Activated CD4-positive, alpha-beta T cell treated with anti-CD3 and anti-CD28 coated beads for 1 hour (primary cell): ENCODE data around the gene CRB1.

Source experiments
- DNase-seq: peaks from one replicate; pipeline ENCODE4 v3.0.0-alpha.2; 2020

The CRB1 gene

DNA sequence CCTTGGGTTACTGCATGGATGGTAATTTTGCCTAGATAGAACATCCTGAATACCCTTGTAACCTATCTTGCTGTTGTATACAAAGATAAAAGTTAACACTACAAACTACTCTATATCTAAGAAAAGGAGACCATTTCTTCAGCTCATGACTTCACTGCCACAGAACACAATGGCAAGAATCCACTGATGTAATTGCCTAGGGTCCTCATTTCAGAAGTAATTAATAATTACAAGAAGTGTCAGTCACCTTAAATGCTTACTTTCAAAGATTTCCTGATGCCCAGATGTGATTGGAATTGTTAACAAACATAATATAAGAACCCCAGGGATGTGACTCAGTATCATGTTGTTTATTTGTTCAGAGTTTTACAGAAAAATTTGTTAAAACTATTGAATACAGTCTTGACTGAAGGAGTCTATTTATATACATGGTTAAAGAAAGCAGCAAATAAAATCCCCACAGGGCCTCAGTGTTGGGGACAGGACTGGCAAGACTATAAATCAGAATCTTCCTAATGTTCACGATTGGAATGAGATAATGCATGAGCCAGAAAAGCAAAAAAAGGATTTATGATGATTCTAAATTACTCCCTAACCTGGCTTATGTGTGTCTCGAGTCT is 83.9 kb downstream of the CRB1 start:
- no peak for DNase-seq

DNA sequence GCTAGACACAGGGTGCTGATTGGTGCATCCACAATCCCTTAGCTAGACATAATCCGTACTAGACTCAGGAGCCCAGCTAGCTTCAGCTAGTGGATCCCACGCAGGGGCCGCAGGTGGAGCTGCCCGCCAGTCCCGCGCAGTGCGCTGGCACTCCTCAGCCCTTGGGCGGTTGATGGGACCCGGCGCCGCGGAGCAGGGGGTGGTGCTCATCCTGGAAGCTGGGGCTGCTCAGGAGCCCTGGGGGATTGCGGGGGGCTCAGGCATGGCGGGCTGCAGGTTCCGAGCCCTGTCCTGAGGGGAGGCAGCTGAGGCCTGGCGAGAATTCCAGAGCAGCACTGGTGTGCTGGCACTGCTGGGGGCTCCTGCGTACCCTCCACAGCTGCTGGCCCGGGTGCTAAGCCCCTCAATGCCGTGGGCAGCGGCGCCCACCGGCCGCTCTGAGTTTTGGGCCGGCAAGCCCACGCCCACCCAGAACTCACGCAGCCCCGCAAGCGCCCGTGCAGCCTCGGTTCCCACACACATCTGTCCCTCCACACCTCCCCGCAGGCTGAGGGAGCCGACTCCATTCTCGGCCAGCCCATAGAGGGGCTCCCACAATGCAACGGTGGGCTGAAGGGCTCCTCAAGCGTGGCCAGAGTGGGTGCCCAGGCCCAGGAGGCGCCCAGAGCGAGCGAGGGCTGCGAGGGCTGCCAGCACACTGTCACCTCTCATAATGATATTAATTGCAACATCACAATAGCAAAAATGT is 87.4 kb downstream of the CRB1 start:
- DNase-seq: no peak

DNA sequence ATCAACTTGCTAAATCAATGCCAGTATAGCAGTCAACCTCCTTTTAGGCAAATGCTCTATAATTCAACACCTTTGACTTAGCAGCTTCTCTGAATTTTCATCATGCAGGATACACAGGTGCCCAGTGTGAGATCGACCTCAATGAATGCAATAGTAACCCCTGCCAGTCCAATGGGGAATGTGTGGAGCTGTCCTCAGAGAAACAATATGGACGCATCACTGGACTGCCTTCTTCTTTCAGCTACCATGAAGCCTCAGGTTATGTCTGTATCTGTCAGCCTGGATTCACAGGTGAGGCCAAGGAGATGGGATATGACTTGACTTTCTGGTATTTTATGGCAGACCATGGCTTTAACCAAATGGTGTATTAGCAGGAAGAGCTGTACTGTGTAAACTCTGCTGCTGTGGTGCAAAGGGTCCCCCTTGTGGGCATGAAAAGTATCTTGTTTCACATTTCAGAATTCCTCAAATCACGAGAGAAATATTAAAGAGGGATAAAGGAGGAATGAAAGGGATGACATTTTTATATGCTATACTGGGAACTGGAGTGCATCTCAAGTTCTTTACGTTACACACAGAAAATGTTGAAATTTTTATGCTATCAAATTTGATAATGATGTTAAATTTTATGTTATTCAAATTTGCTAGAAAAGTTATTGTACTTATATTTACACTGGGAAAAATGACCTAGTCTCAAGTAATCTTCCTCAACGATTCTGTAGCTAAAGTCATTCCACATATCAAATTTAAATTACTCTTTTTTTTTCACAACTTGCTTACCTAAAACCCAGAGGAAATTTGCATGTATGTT is 88.9 kb downstream of the CRB1 start:
- no peak for DNase-seq

DNA sequence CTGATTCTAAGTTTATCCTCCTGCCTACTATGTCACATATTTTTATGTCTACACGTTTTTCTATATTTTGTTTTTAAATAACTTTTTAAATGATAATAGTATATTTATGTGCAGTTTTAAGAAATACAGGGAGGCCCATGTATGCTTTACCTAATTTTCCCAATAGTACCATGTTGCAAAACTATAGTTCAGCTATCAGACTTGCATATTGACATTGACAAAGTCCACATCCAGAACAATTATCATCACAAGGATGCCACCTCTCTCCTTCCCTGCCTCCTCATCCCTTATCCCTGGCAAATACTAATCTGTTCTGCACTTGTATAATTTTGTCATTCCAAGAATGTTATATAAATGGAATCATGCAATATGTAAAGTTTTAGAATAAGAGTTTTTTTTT is 90.9 kb downstream of the CRB1 start:
- no peak for DNase-seq

DNA sequence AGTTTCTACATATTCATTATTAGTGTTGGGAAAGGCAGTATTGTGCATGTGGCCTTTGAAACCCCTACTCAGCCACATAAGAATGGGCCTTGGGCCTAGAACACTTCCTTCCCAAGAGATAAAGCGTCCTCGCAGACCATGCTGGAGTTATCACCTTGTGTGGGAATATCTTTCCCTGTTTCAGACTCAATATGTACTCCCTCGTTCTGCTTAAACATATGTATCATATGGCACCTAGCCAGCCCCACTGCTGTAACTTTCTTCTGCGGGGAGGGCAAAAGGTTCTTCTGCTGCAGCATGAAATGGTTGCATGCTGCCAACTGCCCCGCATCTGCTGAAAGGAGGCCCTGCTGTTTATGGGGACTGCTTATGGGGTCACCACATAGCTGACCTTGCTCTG is 92.0 kb downstream of the CRB1 start:
- DNase-seq: no peak

DNA sequence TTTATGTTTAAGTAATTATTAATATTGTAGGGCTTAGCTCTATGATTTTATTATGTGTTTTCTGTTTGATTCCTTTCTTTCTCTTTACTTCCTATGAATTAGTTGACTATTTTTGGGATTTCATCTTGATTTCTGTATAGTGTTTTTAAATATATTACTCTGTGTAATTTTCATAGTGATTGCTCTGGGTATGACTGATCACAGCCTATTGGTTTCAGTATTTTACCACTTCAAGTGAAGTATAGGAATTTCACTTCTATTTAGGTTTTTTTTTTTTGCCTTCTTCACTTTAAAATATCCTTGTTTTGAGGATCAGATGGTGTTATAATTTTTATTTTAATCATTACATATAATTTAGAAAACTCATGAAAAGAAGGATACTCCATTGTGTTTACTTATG is 94.8 kb downstream of the CRB1 start:
- no peak for DNase-seq

DNA sequence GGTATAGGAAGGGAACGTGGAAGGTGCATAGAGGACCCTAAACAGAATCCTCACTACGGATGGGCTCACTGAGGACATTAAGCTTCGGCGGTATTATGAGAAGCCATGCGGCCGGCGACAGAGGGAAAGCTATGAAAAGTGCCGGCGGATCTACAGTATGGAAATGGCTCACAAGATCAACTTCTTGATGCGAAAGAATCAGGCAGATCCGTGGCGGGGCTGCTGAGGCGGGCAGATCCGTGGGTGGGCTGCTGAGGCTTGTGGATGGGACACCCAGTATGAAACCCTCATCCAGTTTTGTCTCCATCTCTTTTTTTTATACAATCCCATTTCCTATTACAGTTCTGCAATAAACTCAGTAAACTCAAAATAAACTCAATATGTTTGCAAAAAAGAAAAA is 95.8 kb downstream of the CRB1 start:
- DNase-seq: no peak

DNA sequence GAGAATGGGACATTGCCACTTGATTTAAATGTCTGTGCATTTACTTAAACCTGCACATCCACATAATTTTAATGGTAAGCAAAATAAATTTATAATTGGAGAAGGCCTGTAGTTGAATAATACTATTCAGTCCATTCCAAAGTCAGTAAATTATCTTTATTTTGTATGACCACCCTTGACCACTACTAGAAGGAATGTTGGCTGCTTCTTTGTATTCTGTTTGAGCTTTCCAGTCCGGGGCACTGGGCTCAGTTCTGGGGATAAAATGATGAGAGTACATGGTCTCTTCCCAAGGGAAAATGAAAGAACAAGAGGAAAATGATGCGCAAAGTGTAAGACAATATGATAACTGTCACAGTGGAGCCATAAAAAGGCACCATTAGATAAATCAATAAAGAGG is 98.9 kb downstream of the CRB1 start:
- DNase-seq: no peak

DNA sequence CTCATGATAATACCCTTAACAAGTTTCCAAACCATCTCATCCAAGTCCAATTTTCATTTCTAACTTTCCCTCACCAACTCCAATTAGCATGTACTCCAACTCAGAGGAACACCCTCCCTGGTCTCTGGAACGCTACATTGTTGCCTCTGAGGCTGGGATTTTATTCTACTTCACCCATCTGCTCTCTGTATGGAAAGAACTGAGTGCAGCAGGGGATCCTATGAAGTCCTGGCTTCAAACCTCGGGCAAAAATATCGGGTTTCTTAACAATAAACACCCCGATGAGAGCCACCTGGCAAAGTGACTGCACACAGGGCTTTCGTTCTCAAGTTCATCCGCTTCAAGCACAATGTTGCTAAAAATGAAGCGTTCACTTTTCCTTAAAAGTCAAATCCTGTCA is 99.6 kb downstream of the CRB1 start:
- DNase-seq: no peak

DNA sequence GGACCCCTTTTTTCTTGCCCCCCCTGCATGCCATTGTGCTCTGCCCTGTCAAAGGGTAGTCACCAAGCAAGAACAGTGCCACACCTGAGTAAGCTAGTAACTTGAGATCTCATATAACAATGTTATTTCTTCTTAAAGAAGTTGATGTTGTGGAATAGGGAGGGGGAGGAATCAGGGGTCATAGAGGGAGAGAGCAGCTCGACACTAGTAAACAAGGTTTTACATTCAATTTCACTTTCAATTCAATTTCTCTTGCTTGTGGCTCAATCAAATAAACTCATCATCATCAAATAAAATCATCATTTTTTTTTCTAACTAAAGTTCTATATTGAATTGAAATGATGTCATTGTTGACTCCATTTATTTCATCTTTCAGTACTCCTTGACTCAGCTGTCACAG is 106.4 kb downstream of the CRB1 start:
- no peak for DNase-seq

DNA sequence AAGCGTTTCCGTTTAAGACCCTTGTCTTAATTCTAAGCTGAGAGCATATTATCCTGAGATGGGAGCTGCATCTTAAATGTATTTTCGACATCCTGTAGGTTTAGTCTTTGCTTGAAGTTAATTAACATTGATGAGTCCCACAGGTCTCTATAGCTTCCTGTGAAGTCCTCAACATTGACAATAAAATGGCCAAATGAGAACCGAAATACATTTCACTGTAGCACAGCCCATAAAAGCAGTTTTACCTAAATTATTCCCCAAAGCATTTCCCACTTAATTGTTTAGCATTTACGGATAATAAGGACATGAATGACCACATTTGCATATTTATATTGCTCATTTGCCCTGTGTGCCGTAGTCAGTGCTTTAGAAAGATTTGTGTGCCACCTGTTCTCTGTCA is 116.4 kb downstream of the CRB1 start:
- DNase-seq: no peak

DNA sequence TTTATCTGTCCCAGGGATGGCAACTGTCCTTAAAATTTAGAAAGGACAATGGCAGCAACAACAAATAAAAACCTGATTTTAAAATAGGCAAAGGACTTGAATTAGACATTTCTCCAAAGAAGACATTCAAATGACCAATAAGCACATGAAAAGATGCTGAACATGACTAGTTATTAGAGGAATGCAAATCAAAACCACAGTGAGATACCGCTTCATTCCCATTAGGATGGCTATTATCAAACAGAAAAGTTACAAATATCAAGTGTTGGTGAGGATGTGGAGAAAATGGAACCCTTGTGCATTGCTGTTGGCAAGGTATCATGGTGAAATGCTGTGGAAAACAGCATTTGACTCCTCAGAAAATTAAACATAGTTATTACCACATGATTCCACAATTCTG is 120.7 kb downstream of the CRB1 start:
- no peak for DNase-seq

DNA sequence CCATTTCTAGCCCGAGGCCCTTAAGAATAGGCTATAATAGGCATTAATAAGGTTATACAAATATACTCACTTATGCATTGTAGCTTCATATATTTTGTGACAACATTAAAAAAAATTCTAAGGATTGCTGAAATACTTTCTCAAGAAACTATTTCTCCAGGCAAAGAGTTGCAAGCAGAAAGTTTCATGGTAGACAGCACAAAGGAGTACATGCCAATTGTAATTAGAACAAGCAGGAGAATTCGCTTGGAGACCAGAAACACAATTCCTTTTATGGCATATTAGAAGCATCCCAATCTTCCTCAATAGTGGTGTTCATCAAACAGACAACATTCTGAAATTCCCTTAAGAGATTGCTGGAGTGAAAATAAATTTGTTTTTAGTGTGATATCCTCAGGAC is 122.8 kb downstream of the CRB1 start:
- DNase-seq: no peak

DNA sequence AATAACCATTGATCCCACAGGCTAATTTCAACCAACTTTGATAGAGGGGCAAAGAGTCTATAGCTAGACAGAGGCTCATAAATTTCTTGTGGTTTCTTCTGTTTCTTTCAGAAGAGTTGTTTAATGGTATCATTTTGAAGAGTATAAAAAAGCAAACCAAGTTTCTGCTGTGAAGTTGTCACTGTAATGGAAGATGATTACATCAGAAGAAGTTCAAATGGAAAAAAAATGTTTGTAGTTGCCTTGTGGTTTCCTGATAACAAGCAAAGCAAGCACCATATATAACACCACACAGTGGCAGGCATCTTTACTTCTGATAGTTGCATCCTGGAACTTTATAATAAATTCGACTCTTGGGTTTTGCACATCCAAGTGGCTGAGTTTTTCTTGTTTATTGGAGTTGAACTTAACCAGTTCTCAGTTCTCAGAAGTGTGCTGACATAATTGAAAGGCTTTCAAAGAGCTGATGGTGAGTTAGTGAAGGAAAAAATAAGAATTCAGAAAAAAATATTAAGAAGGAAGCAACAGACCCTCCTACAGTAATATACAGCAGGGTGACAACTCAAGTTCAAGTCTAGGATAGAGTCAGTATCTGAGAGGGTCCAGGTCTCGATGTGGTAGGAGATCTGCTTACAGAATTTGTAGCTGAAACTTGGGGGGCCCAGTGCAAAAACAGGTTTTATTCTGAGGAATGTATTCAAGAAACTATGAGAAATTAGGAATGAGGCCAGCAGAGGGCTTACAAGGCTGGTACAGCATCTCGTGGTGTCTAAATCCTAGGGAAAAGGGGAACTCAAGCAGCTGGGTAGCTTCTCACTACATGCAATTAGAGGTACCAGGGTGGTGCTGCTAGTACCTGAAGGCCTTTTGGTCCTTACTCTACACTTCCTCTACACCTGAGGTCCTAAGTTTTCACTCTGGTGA is 123.5 kb downstream of the CRB1 start:
- DNase-seq: no peak

DNA sequence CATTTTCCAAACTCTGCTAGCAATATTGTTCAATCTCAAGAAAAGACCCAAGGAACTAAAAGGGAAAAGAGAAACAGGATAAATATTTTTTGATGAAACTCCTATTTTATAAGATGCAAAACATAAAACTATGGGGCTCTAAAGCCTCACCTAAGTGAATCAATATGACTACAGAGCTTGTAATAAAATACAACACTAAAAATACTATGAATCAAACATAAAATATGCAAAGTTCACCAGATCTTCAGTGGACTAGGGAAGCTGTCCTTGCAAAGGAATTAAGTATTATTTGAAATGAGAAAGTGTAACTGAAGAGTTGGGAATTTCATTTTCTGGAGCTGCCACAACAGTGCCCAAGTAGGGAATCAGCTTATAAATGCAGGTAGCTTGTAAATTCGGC is 124.5 kb downstream of the CRB1 start:
- no peak for DNase-seq

DNA sequence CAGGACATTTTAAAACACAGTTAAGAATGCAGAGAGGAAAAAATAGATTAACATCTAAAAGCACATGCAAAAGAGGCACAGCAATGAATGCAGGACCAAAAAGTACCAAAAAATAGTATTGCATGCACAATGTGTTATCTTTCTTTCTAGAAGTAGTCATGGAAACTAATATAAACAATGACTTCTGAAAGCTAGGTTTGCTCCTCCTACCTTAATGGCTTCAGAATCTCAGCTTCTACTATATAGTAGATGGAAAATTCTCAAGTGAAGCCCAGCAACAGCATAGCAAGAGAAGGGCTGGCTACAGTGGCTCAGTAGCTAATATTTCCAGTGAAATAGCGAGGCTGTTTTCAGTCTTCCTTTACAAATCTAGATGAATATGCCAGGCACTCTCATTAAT is 125.1 kb downstream of the CRB1 start:
- no peak for DNase-seq

DNA sequence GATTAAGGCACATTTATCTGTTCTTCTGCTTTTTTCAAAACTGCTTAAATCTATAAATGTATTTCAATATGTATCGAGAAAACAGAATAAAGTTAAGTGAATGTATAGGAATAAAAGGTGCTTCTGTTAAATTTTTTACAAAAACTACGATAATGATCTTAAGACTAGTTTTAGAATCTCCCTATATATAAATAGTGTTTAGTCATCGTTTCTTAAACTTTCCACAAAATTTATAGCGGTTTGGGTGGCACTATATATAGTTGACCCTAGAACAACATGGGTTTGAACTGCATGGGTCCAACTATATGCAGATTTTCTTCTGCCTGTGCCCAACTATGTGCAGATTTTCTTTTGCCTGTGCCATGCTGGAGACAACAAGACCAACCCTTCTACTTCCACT is 125.7 kb downstream of the CRB1 start:
- no peak for DNase-seq

DNA sequence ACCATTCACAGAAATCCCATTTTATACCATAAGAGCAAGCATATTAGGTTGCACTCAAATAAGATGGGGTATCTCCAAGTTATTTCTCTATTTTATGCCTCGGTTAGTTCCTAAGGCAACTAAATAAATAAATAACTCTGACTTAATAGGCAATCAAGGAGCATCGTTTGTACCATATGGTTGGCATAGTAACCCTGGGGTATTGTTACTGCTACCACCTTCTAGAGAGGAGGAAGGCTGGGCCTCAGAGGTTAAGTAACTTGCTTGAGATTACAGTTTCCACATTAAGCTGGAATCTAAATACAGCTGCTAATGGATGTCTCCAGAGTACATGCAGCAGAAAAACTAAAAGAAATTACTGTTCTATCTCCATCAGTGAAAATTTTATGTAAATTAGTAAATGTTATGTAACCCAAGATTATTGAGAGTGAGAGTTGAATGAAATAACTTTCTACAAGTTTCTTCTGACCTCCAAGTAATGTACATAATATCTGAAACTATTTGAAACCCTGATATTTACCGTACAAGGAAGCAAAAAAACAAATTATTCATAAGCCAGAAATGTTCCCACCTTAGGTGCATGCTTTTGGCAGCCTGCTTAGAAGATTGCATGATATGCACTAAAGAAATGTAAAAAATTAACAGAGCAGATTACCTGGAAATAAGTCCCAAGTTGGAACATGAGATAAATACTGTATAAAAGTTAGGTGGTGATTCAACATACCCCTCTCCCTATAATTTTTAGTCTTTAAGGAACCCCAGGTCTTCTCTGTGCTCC is 127.0 kb downstream of the CRB1 start:
- DNase-seq: no peak

DNA sequence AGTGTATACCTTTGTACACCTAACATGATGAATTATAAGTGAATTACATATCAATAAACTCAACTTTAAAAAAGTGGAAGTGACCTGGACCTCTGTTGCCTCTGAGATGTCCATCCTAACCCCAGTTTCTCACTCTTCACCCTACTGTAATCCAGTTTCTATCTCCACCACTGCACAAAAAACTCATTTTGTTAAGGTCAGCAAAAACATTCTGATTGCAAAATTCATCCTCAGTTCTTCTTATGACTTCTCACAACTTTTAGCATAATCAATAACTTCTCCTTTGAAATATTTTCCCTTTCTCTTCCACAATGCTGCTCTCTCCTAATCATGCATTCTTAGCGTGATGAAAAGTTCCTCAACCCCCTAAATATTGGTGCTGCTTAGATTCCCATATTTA is 129.8 kb downstream of the CRB1 start:
- no peak for DNase-seq

DNA sequence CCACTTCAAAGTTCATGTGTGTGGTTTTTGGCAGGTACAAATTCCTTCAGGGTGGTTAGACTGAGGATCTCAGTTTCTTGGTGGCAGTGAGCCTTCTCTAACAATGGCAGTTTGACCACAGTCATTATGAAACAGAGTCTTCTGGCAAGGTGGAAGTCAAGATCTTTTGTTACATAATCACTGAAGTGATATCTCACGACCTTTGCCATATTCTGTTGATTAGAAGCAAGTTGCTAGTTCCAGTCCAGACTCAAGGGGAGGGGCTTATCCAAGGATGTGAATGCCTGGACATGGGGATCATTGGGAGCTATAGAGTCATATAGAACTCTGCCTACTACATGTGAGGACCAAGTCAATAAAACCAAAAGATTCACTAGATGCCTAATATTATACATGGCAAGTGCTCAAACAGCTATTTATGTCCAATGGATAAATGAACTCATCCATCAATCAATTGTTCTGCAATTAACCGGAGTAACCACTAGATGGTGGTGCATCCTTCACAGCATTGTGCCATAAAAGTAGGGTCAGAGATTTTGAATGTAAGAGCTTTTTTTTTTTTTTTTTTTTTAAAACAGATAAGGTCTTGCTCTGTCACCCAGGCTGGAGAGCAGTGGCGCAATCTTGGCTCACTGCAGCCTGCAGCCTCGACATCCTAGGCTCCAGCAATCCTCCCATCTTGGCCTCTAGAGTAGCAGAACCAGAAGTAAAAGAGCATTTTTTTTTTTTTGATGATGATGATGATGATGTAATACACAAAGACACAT is 131.9 kb downstream of the CRB1 start:
- DNase-seq: no peak

DNA sequence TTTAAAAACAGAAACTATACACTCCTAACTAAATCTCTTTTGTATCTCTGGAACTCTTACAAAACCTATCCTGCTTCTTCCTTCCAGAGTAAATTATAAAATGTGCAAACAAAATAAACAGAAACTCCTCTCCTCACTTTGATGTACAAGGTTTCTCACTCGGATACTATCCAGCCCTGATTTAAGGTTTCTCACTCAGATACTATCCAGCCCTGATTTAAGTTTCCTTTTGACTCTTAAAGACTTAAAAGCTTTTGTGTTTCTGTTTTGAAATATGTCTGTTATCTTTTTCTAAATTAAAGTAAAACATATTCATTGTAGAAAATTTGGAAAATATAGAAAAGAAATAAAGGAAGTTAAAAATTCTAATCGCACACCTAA is 132.5 kb downstream of the CRB1 start:
- no peak for DNase-seq

DNA sequence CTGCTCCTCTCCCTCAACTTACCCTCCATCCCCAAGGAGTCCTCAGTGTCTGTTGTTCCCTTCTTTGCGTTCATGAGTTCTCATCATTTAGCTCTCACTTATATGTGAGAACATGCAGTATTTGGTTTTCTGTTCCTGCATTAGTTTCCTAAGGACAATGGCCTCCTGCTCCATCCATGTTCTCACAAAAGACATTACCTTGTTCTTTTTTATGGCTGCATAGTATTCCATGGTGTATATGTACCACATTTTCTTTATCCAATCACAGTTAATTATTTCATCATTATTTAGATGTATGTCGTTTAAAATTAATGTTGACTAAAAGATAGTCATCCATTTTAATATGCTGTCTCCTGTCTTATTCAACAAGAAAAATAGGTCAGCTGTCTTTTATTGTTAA is 134.1 kb downstream of the CRB1 start:
- DNase-seq: no peak
